GM10266 (cell line): ENCODE results near the gene KCTD8.
A peak's percentile ranks its signal among the peaks of the same experiment; 100 is the strongest.

Experiments used
- DNase-seq: peaks from one replicate; pipeline ENCODE4 v3.0.0; 2012; ENCODE audit errors: extremely low spot score
- TF ChIP-seq, protein P1 (sequence below): IDR thresholded peaks from 2 replicates; pipeline ENCODE4 v1.5.1; 2012; ENCODE audit warnings: mild to moderate bottlenecking, low read depth; ENCODE audit not compliant: control insufficient read depth, insufficient read depth; ENCODE audit errors: missing control alignments

Gene KCTD8

DNA sequence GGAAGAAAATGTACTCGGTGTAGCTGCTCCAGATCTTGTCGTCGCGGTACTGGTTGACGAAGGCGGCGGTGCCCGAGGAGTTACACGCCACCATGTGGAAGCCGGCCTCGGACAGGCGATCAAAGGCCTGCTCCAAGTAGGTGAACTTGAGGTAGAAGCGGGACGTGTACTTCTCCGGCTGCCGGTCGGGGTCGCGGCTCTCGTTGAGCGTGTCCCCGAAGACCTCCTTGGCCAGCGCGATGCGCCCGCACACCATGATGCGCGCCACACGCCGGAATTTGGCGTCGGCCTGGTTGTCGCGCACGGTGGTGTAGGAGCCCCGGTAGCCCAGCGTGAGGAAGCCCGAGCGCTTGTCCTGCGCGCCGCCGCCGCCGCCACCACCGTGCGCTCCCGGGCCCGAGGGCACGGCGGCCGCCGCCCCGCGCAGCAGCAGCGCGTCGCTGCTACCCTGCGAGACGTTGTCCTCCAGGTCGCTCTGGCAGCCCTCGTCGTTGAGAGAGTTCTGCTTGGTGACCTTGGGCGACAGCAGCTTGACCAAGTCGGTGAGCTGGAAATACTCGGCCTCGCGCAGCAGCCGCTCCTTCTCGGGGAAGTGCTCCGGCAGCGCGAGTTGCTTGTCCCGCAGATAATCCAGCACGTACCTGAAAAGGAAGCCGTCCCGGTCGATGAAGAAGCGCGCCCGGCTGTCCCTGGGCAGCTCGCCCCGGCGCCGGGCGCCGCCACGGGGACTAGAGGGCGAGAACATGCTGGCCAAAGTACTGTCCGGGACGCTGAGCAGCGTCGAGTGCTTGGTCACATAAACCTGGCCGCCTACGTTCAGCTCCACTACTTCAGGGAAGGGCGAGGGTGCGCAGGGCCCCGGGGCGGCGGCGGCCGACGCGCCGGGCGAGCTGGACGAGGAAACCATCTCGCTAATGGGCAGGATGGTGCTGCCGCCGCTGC is 775 bp downstream of the KCTD8 start:
- DNase-seq = peak; percentile 28
- TF ChIP-seq, protein P1, sequence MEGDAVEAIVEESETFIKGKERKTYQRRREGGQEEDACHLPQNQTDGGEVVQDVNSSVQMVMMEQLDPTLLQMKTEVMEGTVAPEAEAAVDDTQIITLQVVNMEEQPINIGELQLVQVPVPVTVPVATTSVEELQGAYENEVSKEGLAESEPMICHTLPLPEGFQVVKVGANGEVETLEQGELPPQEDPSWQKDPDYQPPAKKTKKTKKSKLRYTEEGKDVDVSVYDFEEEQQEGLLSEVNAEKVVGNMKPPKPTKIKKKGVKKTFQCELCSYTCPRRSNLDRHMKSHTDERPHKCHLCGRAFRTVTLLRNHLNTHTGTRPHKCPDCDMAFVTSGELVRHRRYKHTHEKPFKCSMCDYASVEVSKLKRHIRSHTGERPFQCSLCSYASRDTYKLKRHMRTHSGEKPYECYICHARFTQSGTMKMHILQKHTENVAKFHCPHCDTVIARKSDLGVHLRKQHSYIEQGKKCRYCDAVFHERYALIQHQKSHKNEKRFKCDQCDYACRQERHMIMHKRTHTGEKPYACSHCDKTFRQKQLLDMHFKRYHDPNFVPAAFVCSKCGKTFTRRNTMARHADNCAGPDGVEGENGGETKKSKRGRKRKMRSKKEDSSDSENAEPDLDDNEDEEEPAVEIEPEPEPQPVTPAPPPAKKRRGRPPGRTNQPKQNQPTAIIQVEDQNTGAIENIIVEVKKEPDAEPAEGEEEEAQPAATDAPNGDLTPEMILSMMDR = no peak

GRCh38 chr4:44446801-44447562 is 1.6 kb downstream of the KCTD8 start:
- TF ChIP-seq, protein P1 = no peak
- peak; percentile 12 for DNase-seq

DNA sequence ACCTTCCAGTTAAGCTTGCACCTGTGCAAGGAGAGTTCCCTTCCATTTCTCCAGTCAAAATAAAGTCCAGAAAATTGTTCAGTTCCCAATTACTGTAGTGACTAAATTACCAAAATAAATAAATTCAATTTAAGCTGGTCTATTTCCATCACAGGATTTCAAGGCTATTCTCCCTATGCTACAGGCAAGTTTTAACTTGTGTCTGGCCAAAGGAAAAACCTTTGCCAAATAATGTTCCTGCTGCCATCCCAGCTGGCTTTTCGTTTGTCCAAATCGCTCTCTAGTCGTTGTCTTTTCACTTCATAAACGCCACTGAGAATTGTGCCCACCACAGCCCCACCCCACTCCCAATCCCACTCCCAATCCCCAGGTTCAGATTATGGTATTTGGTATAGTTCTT is 2.4 kb downstream of the KCTD8 start:
- DNase-seq = no peak
- TF ChIP-seq, protein P1 = no peak

GRCh38 chr4:44438687-44439086 is 9.9 kb downstream of the KCTD8 start:
- no peak for DNase-seq
- TF ChIP-seq, protein P1 = no peak

GRCh38 chr4:44434247-44434646 is 14.4 kb downstream of the KCTD8 start:
- no peak for DNase-seq
- TF ChIP-seq, protein P1 = no peak

GRCh38 chr4:44425614-44426208 is 22.9 kb downstream of the KCTD8 start:
- DNase-seq = no peak
- TF ChIP-seq, protein P1 = no peak

DNA sequence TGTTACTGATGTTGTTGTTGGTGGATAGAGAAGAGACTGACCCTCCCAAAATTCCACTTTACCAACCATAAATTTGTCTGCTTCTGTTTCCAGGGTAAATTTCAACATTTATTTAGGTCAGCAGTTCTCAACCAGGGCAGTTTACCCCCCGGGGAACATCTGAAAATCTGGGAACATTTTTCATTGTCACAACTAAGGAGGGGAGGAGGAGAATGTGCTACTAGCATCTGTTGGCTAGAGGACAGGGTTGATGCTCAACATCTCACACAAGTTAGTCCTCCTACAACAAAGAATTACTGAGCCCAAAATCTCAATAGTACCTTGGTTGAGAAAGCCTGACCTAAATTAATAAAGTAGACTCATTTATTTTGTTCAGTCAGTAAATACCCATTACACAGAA is 25.7 kb downstream of the KCTD8 start:
- DNase-seq = no peak
- TF ChIP-seq, protein P1 = no peak
